Right lobe of liver (tissue), 4 donors: ENCODE measurements around the gene CATSPERE.
"Not testable (repeated sequence)": the region's sequence is repeated elsewhere in the genome, so short reads cannot be mapped to it uniquely, and the experiment has no call there.

Experiments
- CTCF ChIP-seq, 4 donors: fragments of 200-600 bp in 3 of 4; fragments of 450-650 bp in 1 of 4; IDR thresholded peaks; one replicate each; pipeline versions ENCODE4 v1.5.1 to v1.8.0; 2016 to 2022; ENCODE audit warnings: antibody characterized with exemption in 4 of 4, mild to moderate bottlenecking in 2 of 4
- POLR2A ChIP-seq: fragments of 450-650 bp; IDR thresholded peaks from one replicate; pipeline ENCODE4 v1.6.1; 2017; ENCODE audit warnings: antibody characterized with exemption, mild to moderate bottlenecking
- donor health status: DM: no; HTN: no; CAD: no.
- donor health status: DM: no; HTN: no; CAD: no.
- donor health status: DM: no; HTN: yes; CAD: no.

- not testable (repeated sequence) for TF ChIP-seq CTCF (IDR thresholded peaks at IDR 0.05); POLR2A
Observed at GRCh38 chr1:244578205-244578604, 117.1 kb downstream of the CATSPERE start.
